ENCODE data around the gene CIAO3.
A peak's percentile ranks its signal among the peaks of the same experiment; 100 is the strongest.

CIAO3 gene

DNA sequence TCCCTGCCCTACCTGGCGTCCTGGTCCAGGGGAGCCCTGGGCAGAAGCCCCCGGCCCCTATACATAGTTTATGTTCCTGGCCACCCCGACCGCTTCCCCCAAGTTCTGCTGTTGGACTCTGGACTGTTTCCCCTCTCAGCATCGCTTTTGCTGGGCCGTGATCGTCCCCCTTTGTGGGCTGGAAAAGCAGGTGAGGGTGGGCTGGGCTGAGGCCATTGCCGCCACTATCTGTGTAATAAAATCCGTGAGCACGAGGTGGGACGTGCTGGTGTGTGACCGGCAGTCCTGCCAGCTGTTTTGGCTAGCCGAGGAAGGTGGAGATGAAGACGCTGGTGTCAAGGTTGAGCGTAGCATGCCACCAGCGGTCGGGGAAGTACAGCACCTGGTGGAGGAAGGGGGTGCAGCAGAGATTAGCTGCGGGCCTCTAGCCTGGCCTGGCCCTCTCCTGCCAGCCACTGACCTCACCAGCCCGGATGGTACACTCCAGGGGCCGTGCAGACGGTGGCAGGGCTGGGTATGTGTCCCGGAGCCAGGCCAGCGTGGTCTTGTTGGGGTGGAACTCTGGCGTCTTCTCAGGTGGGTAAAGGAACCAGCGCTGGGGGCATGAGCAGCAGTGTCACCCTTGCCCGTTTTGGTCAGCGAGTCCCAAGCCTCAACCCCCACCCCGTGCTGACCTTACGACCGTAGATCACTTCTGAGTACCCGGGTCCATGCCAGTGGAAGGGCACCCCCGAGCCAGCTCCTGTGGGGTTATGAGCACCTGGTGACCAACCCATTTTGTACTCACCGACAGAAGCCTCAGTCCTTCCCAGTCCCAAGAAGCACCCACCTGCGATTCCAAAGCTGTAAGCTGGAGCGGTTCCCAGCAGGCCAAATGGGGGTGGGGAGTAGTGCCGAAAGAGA lies 58.1 kb downstream of the CIAO3 start:
- DNase-seq (ENCODE audit: low spot score in 2 of 2), result no peak
- Mint-ChIP-seq H3K4me3 (peak overlapping the region; percentile 73), H3K4me1 (peaks cover 49% of the 10 kb centered on the region), H3K27ac (peak overlapping the region; percentile 89), H3K36me3 (peaks cover 48% of the 10 kb centered on the region), H3K9me3 (no peaks in the 10 kb centered on the region)
- no peak for ATAC-seq

DNA sequence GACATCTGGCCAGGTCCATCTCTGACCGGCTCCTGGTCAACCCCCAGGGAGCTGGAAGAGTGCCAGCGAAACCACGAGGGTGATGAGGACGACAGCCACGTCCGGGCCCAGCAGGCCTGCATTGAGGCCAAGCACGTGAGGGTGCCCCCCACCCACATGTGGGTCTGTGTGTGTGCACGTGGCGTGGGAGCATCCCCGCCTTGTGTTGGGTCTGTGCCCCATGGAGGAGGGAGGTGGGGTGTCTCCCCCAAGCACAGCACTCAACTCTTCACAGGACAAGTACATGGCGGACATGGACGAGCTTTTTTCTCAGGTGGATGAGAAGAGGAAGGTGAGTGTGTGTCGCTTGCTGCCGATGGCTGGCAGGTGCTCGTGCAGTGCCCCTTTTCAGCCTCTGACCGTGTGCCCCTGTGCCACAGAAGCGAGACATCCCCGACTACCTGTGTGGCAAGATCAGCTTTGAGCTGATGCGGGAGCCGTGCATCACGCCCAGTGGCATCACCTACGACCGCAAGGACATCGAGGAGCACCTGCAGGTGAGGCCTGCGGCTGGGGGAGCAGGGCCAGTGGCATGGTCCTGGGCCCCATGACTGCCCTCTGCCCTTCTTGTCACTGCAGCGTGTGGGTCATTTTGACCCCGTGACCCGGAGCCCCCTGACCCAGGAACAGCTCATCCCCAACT lies 58.9 kb downstream of the CIAO3 start:
- H3K36me3 Mint-ChIP-seq, result peaks cover 48% of the 10 kb centered on the region
- ATAC-seq (no peak), DNase-seq (ENCODE audit: low spot score in 2 of 2) (no peak)
- H3K27ac Mint-ChIP-seq, result peak overlapping the region; percentile 89
- peak overlapping the region; percentile 73 for H3K4me3 Mint-ChIP-seq
- peaks cover 49% of the 10 kb centered on the region for H3K4me1 Mint-ChIP-seq
- H3K9me3 Mint-ChIP-seq, result no peaks in the 10 kb centered on the region

GRCh38 chr16:680967-681745 lies 59.6 kb downstream of the CIAO3 start:
- Mint-ChIP-seq H3K4me3 (peak overlapping the region; percentile 73), H3K36me3 (peaks cover 44% of the 10 kb centered on the region), H3K9me3 (no peaks in the 10 kb centered on the region), H3K27ac (peak overlapping the region; percentile 80), H3K4me1 (peaks cover 49% of the 10 kb centered on the region)
- DNase-seq (ENCODE audit: low spot score in 2 of 2) (no peak), ATAC-seq (no peak)

GRCh38 chr16:680625-680945 lies 60.2 kb downstream of the CIAO3 start:
- ATAC-seq (no peak), DNase-seq (ENCODE audit: low spot score in 2 of 2) (no peak)
- H3K9me3 Mint-ChIP-seq, result no peaks in the 10 kb centered on the region
- H3K4me3 Mint-ChIP-seq, result peak overlapping the region; percentile 73
- H3K4me1 Mint-ChIP-seq, result peaks cover 44% of the 10 kb centered on the region
- peaks cover 39% of the 10 kb centered on the region for H3K36me3 Mint-ChIP-seq
- H3K27ac Mint-ChIP-seq, result peak overlapping the region; percentile 80

GRCh38 chr16:679814-680624 lies 60.8 kb downstream of the CIAO3 start, which contains the start of gene STUB1:
TSS of gene STUB1 (plus strand) at chr16:680410. CDS start at chr16:680526, 116 bp downstream.
- Mint-ChIP-seq H3K4me3 (peak within 1 kb of the TSS; percentile 73), H3K4me1 (peaks cover 47% of the 10 kb centered on the region), H3K36me3 (peaks cover 38% of the 10 kb centered on the region), H3K27ac (peak within 1 kb of the TSS; percentile 80), H3K9me3 (no peaks in the 10 kb centered on the region)
- DNase-seq (ENCODE audit: low spot score in 2 of 2) (peak; percentile 89 to 95), ATAC-seq (peak; percentile 61)
